ENCODE data around the gene PRMT5.

The PRMT5 gene

GRCh38 chr14:22896356-22896755 is 32.8 kb downstream of the PRMT5 start:
- no peak for DNase-seq

GRCh38 chr14:22895402-22895801 is 33.8 kb downstream of the PRMT5 start:
- no peak for DNase-seq

- DNase-seq: no peak
Measured at GRCh38 chr14:22893706-22894105, 35.5 kb downstream of the PRMT5 start.

- no peak for DNase-seq
Measured at GRCh38 chr14:22892488-22892887, 36.7 kb downstream of the PRMT5 start.

- no peak for DNase-seq
Measured at GRCh38 chr14:22890416-22890815, 38.8 kb downstream of the PRMT5 start.

- no peak for DNase-seq
Measured at GRCh38 chr14:22888662-22889061, 40.5 kb downstream of the PRMT5 start.

GRCh38 chr14:22887990-22888378 is 41.2 kb downstream of the PRMT5 start:
- peak; percentile 70 to 74 for DNase-seq

- peak in 1 of 2 donors; percentile 21 for DNase-seq
Measured at GRCh38 chr14:22887260-22887989, 41.8 kb downstream of the PRMT5 start.

- peak; percentile 65 to 72 for DNase-seq
Measured at GRCh38 chr14:22886500-22887259, 42.5 kb downstream of the PRMT5 start.

GRCh38 chr14:22885975-22886374 is 43.2 kb downstream of the PRMT5 start:
- no peak for DNase-seq

GRCh38 chr14:22884738-22885523 is 44.2 kb downstream of the PRMT5 start:
- DNase-seq: no peak

- no peak for DNase-seq
Measured at GRCh38 chr14:22884076-22884737, 45.0 kb downstream of the PRMT5 start.

GRCh38 chr14:22883173-22883976 is 45.8 kb downstream of the PRMT5 start, which contains the start of gene REM2:
TSS of gene REM2 (plus strand) at chr14:22883222. CDS start at chr14:22883288, 66 bp downstream.
- DNase-seq: no peak

GRCh38 chr14:22882529-22883172 is 46.5 kb downstream of the PRMT5 start:
- peak; percentile 64 to 72 for DNase-seq

- DNase-seq: no peak
Measured at GRCh38 chr14:22882064-22882463, 47.1 kb downstream of the PRMT5 start.

GRCh38 chr14:22878271-22879246 is 50.6 kb downstream of the PRMT5 start:
- DNase-seq: no peak

- no peak for DNase-seq
Measured at GRCh38 chr14:22877000-22877501, 52.1 kb downstream of the PRMT5 start.

- no peak for DNase-seq
Measured at GRCh38 chr14:22875748-22876319, 53.3 kb downstream of the PRMT5 start.

- DNase-seq: no peak
Measured at GRCh38 chr14:22875003-22875747, 54.0 kb downstream of the PRMT5 start.
